Activated naive CD8-positive, alpha-beta T cell treated with anti-CD3 and anti-CD28 coated beads for 36 hours (primary cell): ENCODE results near the gene CBX2. TPM values are rescaled to one million over a fixed set of nuclear protein-coding genes. Genes with fewer than 3 reads are reported as not detected.
A peak's percentile ranks its signal among the peaks of the same experiment; 100 is the strongest.

ENCODE experiments used
- DNase-seq: peaks from one replicate; pipeline ENCODE4 v3.0.0; 2021
- H3K27ac Mint-ChIP-seq: one replicate; pipeline ENCODE4 v1.8.0; 2022; ENCODE audit warnings: mild to moderate bottlenecking, moderate library complexity, mixed read lengths
- H3K27me3 Mint-ChIP-seq: one replicate; pipeline ENCODE4 v1.8.0; 2022; ENCODE audit warnings: mild to moderate bottlenecking, mixed read lengths
- H3K36me3 Mint-ChIP-seq: one replicate; pipeline ENCODE4 v1.8.0; 2021; ENCODE audit warnings: mild to moderate bottlenecking, mixed read lengths
- H3K4me1 Mint-ChIP-seq: one replicate; pipeline ENCODE4 v1.8.0; 2021; ENCODE audit warnings: mixed read lengths
- H3K4me3 Mint-ChIP-seq: one replicate; pipeline ENCODE4 v1.8.0; 2022; ENCODE audit warnings: mild to moderate bottlenecking, moderate library complexity, mixed read lengths
- H3K9me3 Mint-ChIP-seq: one replicate; pipeline ENCODE4 v1.8.0; 2022; ENCODE audit warnings: mixed read lengths
- total RNA-seq, 2 experiments: library from RNA; stranded (reverse); gene quantifications; one replicate each; pipeline ENCODE4 v1.2.3, GENCODE V29; 2021

Gene CBX2
- total RNA-seq, 2 experiments from 2014 or later, result 5.2 to 5.4 TPM

DNA sequence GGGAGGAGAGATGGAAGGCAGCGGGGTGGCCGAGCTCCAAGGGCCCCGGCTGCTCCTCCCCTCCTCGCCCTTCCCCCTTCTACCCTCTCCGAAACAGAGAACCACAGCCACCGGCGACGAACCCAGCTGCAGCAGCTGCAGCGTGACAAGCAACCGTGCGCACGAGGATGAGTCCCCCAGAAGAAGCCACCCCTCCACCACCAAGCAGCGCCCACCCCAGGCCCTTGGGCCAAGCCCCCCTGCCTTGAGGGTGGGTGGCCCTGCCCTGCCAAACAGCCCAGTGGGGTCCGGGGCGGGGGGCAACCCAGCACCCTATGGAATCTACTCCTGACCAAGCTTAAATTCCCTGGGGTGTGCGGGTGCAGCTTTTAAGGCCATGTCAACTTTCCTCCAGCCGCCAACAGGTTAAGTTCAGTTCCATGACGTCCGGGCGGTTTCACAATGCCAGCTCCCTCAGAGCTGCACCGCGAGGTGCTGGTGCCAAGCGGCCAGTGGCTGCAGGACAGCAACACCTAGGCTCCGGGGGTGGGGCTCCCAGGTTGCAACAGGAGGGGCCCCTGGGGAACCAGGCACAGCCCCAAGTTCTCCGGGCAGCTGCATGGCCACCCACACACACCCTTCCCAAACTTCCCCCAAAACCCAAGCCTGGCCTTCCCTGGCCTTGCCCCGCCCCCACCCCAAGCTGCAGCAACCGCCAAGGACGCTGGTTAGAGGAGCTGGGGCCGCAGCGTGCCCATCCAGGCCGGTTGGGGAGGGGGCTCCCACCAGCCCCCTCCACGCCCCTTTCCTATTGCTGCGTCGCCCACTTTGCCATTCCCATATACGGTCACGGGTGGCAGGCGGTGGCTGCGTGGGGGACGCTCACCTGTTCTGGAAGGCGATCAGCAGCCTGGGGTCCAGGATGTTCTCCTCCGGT is 59.3 kb downstream of the CBX2 start:
- peak; percentile 78 for DNase-seq
- no peaks in the 10 kb centered on the region for H3K9me3 Mint-ChIP-seq
- peaks cover 26% of the 10 kb centered on the region for H3K4me1 Mint-ChIP-seq
- peak overlapping the region; percentile 89 for H3K27ac Mint-ChIP-seq
- H3K36me3 Mint-ChIP-seq, result peaks cover 11% of the 10 kb centered on the region
- H3K4me3 Mint-ChIP-seq, result peak overlapping the region; percentile 91
- H3K27me3 Mint-ChIP-seq, result peaks cover 26% of the 10 kb centered on the region

Other genes starting within 250 kb of the CBX2 start
- not detected for gene RBFOX3, start 167.1 kb upstream of the CBX2 start, total RNA-seq
- gene ENPP7, start 47.2 kb upstream of the CBX2 start, total RNA-seq, result not detected
- 1 to 10 TPM; 3.5 to 4.1 TPM for gene CBX8, start 18.9 kb downstream of the CBX2 start, total RNA-seq
- gene CBX4, start 61.3 kb downstream of the CBX2 start, total RNA-seq, result 10 to 100 TPM; 18.2 to 18.6 TPM